ENCODE data around the gene CDC42SE2.
A peak's percentile ranks its signal among the peaks of the same experiment; 100 is the strongest.

The CDC42SE2 gene

DNA sequence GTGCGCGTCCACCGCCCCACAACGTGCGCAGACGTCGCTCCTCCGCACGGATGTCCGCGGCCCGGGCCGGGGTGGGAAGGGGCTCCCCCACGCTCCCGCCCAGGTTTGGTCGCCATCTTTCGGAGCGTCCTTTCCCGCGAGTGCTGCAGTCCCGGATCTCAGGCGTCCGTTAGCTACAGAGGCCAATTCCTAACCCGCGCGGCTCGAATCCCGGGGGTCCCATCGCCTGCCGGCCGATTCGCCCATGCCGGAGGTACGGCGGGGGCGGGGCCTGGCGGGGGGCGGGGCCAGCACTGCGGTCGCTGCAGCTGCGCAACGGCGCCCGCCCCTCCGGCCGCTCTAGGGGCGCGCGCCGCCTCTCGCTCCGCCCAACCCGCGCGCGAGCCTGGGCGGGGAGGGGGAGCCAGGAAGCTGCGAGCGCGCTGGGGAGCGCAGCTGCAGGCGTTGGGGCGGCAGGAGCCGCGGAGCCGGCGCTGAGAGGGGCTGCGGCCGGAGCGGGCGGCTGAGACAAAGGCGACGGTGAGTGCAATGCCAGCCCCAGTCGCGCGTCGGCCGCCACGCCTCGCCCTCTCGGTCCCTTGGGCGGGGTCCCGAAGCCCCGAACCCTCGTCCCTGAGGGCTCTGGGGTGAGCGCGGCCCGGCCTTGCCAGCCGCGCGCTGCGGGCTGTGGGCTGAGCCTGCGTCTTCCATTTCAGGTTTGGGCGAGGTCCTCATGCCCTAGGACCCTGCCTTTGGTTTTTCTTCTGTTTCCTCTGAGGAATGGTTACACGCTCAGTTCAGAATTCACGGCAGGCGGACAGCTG, at the start of gene CDC42SE2:
TSS of gene CDC42SE2 (plus strand) at position 406 of the 803 bp plus-strand sequence. CDS start 95,441 bp downstream, outside the sequence.
- Histone ChIP-seq H3K4me1 (ENCODE audit: control insufficient read depth in 2 of 2, insufficient read depth in 2 of 2, low read length in 2 of 2) (peaks cover 6 to 7% of the 10 kb centered on the region in 2 donors), H3K9me3 (ENCODE audit: control insufficient read depth in 2 of 2, low read length in 2 of 2) (no peaks in the 10 kb centered on the region), H3K4me3 (ENCODE audit: low read length in 2 of 2) (peak within 1 kb of the TSS; percentile 88 to 94), H3K9ac (ENCODE audit: low read depth in 1 of 2, low read length in 2 of 2) (peak within 1 kb of the TSS; percentile 96), H3K27me3 (ENCODE audit: control insufficient read depth in 2 of 2, insufficient read depth in 2 of 2, low read length in 2 of 2) (no peaks in the 10 kb centered on the region), H3K27ac (ENCODE audit: low read depth in 2 of 2, low read length in 2 of 2) (peak within 1 kb of the TSS; percentile 90 to 97), H3K36me3 (ENCODE audit: control insufficient read depth in 2 of 2, insufficient read depth in 2 of 2, low read length in 2 of 2) (no peaks in the 10 kb centered on the region)

DNA sequence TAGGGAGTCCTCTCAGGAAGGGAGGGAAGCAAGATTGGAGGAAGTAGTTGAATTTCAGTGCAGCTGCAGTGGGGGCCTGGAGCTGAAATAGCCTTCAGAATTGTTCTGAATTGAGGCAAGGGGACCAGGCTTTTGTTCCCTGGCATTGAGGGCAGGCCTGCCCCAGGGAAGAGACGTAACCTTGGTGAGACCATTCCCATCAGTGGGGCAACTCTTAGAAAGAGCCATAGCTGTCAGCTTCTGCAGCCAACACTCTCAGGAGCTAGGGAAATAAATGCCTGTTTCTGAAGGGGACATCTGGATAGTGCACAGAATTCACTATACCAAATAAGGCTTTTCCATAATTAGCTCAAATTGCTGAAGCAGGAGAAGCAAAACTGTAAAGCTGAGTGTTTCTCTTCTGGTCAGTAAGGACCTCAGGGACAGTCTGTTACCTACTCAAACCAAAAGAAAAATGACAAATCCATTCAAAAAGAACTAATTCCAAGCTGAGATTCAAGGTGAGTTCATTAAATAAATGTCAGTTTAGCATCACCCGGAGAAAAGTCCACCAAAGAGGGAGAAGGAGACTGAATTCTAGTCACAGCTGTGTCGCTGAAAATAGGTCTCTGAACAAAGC, 49.1 kb upstream of the CDC42SE2 start:
- no peak overlapping the region for H3K4me3 ChIP-seq (ENCODE audit: low read length in 2 of 2)
- H3K4me1 ChIP-seq (ENCODE audit: control insufficient read depth in 2 of 2, insufficient read depth in 2 of 2, low read length in 2 of 2): peaks cover 4% of the 10 kb centered on the region in 2 donors
- H3K9ac ChIP-seq (ENCODE audit: low read depth in 1 of 2, low read length in 2 of 2): no peak overlapping the region
- H3K27ac ChIP-seq (ENCODE audit: low read depth in 2 of 2, low read length in 2 of 2): no peak overlapping the region
- H3K9me3 ChIP-seq (ENCODE audit: control insufficient read depth in 2 of 2, low read length in 2 of 2): no peaks in the 10 kb centered on the region
- H3K27me3 ChIP-seq (ENCODE audit: control insufficient read depth in 2 of 2, insufficient read depth in 2 of 2, low read length in 2 of 2): no peaks in the 10 kb centered on the region
- H3K36me3 ChIP-seq (ENCODE audit: control insufficient read depth in 2 of 2, insufficient read depth in 2 of 2, low read length in 2 of 2): no peaks in the 10 kb centered on the region

- no peak overlapping the region for H3K9ac ChIP-seq (ENCODE audit: low read depth in 1 of 2, low read length in 2 of 2)
- H3K4me1 ChIP-seq (ENCODE audit: control insufficient read depth in 2 of 2, insufficient read depth in 2 of 2, low read length in 2 of 2): no peaks in the 10 kb centered on the region
- no peaks in the 10 kb centered on the region for H3K36me3 ChIP-seq (ENCODE audit: control insufficient read depth in 2 of 2, insufficient read depth in 2 of 2, low read length in 2 of 2)
- no peak overlapping the region for H3K27ac ChIP-seq (ENCODE audit: low read depth in 2 of 2, low read length in 2 of 2)
- no peak overlapping the region for H3K4me3 ChIP-seq (ENCODE audit: low read length in 2 of 2)
- no peaks in the 10 kb centered on the region for H3K9me3 ChIP-seq (ENCODE audit: control insufficient read depth in 2 of 2, low read length in 2 of 2)
- no peaks in the 10 kb centered on the region for H3K27me3 ChIP-seq (ENCODE audit: control insufficient read depth in 2 of 2, insufficient read depth in 2 of 2, low read length in 2 of 2)
These were observed 46.1 kb upstream of the CDC42SE2 start for GRCh38 chr5:131217791-131218190.

GRCh38 chr5:131218392-131218791, 45.5 kb upstream of the CDC42SE2 start:
- Histone ChIP-seq H3K4me1 (ENCODE audit: control insufficient read depth in 2 of 2, insufficient read depth in 2 of 2, low read length in 2 of 2) (peaks cover under 1 to 5% of the 10 kb centered on the region in 2 donors), H3K9me3 (ENCODE audit: control insufficient read depth in 2 of 2, low read length in 2 of 2) (no peaks in the 10 kb centered on the region), H3K27ac (ENCODE audit: low read depth in 2 of 2, low read length in 2 of 2) (no peak overlapping the region), H3K27me3 (ENCODE audit: control insufficient read depth in 2 of 2, insufficient read depth in 2 of 2, low read length in 2 of 2) (no peaks in the 10 kb centered on the region), H3K36me3 (ENCODE audit: control insufficient read depth in 2 of 2, insufficient read depth in 2 of 2, low read length in 2 of 2) (no peaks in the 10 kb centered on the region), H3K4me3 (ENCODE audit: low read length in 2 of 2) (no peak overlapping the region), H3K9ac (ENCODE audit: low read depth in 1 of 2, low read length in 2 of 2) (no peak overlapping the region)

DNA sequence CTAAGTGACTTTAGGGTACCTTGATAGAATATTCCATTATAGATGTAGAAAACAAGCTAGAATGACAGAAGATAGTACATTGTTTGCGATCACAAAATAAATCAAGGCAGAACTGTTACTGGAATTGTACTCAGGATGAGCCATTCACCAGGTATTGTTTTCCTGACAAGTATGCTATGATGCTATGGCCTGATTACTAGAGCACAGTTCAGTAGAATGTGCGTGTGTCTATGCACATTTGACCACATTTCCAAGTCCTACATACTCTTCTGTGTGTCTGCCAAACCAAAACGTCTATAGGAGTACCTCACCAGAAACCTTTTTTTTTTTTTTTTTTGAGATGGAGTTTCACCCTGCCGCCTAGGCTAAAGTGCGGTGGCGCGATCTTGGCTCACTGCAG, 43.3 kb upstream of the CDC42SE2 start:
- Histone ChIP-seq H3K27ac (ENCODE audit: low read depth in 2 of 2, low read length in 2 of 2) (no peak overlapping the region), H3K9me3 (ENCODE audit: control insufficient read depth in 2 of 2, low read length in 2 of 2) (no peaks in the 10 kb centered on the region), H3K4me3 (ENCODE audit: low read length in 2 of 2) (no peak overlapping the region), H3K4me1 (ENCODE audit: control insufficient read depth in 2 of 2, insufficient read depth in 2 of 2, low read length in 2 of 2) (peaks cover 19 to 22% of the 10 kb centered on the region in 2 donors), H3K9ac (ENCODE audit: low read depth in 1 of 2, low read length in 2 of 2) (no peak overlapping the region), H3K27me3 (ENCODE audit: control insufficient read depth in 2 of 2, insufficient read depth in 2 of 2, low read length in 2 of 2) (no peaks in the 10 kb centered on the region), H3K36me3 (ENCODE audit: control insufficient read depth in 2 of 2, insufficient read depth in 2 of 2, low read length in 2 of 2) (no peaks in the 10 kb centered on the region)

- no peak overlapping the region for H3K9ac ChIP-seq (ENCODE audit: low read depth in 1 of 2, low read length in 2 of 2)
- peaks cover 19 to 25% of the 10 kb centered on the region in 2 donors for H3K4me1 ChIP-seq (ENCODE audit: control insufficient read depth in 2 of 2, insufficient read depth in 2 of 2, low read length in 2 of 2)
- H3K27ac ChIP-seq (ENCODE audit: low read depth in 2 of 2, low read length in 2 of 2): no peak overlapping the region
- no peak overlapping the region for H3K4me3 ChIP-seq (ENCODE audit: low read length in 2 of 2)
- H3K9me3 ChIP-seq (ENCODE audit: control insufficient read depth in 2 of 2, low read length in 2 of 2): no peaks in the 10 kb centered on the region
- H3K36me3 ChIP-seq (ENCODE audit: control insufficient read depth in 2 of 2, insufficient read depth in 2 of 2, low read length in 2 of 2): no peaks in the 10 kb centered on the region
- no peaks in the 10 kb centered on the region for H3K27me3 ChIP-seq (ENCODE audit: control insufficient read depth in 2 of 2, insufficient read depth in 2 of 2, low read length in 2 of 2)
These were observed 42.7 kb upstream of the CDC42SE2 start for GRCh38 chr5:131221008-131221703.

GRCh38 chr5:131221888-131222287, 42.0 kb upstream of the CDC42SE2 start:
- no peaks in the 10 kb centered on the region for H3K27me3 ChIP-seq (ENCODE audit: control insufficient read depth in 2 of 2, insufficient read depth in 2 of 2, low read length in 2 of 2)
- no peaks in the 10 kb centered on the region for H3K9me3 ChIP-seq (ENCODE audit: control insufficient read depth in 2 of 2, low read length in 2 of 2)
- H3K4me3 ChIP-seq (ENCODE audit: low read length in 2 of 2): no peak overlapping the region
- no peak overlapping the region for H3K27ac ChIP-seq (ENCODE audit: low read depth in 2 of 2, low read length in 2 of 2)
- H3K9ac ChIP-seq (ENCODE audit: low read depth in 1 of 2, low read length in 2 of 2): no peak overlapping the region
- no peaks in the 10 kb centered on the region for H3K36me3 ChIP-seq (ENCODE audit: control insufficient read depth in 2 of 2, insufficient read depth in 2 of 2, low read length in 2 of 2)
- H3K4me1 ChIP-seq (ENCODE audit: control insufficient read depth in 2 of 2, insufficient read depth in 2 of 2, low read length in 2 of 2): peaks cover 19 to 25% of the 10 kb centered on the region in 2 donors

DNA sequence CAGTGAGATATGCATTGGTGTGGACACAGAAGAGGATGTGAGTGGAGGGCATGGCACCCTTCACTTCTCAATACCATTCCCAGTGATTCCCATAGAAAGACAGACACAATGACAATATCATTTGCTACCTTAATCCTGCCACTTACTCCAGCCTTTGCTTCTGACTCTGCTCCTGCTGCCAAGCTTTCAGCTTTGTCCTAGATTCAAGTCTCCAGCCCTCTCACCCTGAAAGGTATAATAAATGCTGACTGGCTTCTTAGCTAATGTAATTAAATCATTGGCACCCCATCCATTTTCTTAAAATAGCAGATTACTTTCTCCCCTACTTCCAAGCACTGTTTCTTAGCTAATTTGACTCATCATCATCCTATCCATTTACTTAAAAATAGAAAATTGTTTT, 41.1 kb upstream of the CDC42SE2 start:
- no peaks in the 10 kb centered on the region for H3K36me3 ChIP-seq (ENCODE audit: control insufficient read depth in 2 of 2, insufficient read depth in 2 of 2, low read length in 2 of 2)
- H3K4me3 ChIP-seq (ENCODE audit: low read length in 2 of 2): no peak overlapping the region
- H3K4me1 ChIP-seq (ENCODE audit: control insufficient read depth in 2 of 2, insufficient read depth in 2 of 2, low read length in 2 of 2): peaks cover 19 to 25% of the 10 kb centered on the region in 2 donors
- H3K27ac ChIP-seq (ENCODE audit: low read depth in 2 of 2, low read length in 2 of 2): no peak overlapping the region
- H3K9me3 ChIP-seq (ENCODE audit: control insufficient read depth in 2 of 2, low read length in 2 of 2): no peaks in the 10 kb centered on the region
- no peak overlapping the region for H3K9ac ChIP-seq (ENCODE audit: low read depth in 1 of 2, low read length in 2 of 2)
- no peaks in the 10 kb centered on the region for H3K27me3 ChIP-seq (ENCODE audit: control insufficient read depth in 2 of 2, insufficient read depth in 2 of 2, low read length in 2 of 2)

GRCh38 chr5:131223751-131224386, 40.0 kb upstream of the CDC42SE2 start:
- no peaks in the 10 kb centered on the region for H3K27me3 ChIP-seq (ENCODE audit: control insufficient read depth in 2 of 2, insufficient read depth in 2 of 2, low read length in 2 of 2)
- peak overlapping the region in 1 of 2 donors; percentile 62 for H3K4me3 ChIP-seq (ENCODE audit: low read length in 2 of 2)
- peak overlapping the region; percentile 71 to 82 for H3K27ac ChIP-seq (ENCODE audit: low read depth in 2 of 2, low read length in 2 of 2)
- H3K4me1 ChIP-seq (ENCODE audit: control insufficient read depth in 2 of 2, insufficient read depth in 2 of 2, low read length in 2 of 2): peaks cover 25 to 26% of the 10 kb centered on the region in 2 donors
- no peaks in the 10 kb centered on the region for H3K9me3 ChIP-seq (ENCODE audit: control insufficient read depth in 2 of 2, low read length in 2 of 2)
- H3K36me3 ChIP-seq (ENCODE audit: control insufficient read depth in 2 of 2, insufficient read depth in 2 of 2, low read length in 2 of 2): no peaks in the 10 kb centered on the region
- no peak overlapping the region for H3K9ac ChIP-seq (ENCODE audit: low read depth in 1 of 2, low read length in 2 of 2)
